GM23248 (cell line): ENCODE measurements around the gene GSC2.

Source experiments
- EZH2 ChIP-seq: fragments of 200-600 bp; sonication (generic); IDR thresholded peaks from 2 replicates; pipeline ENCODE4 v1.6.1; 2018; ENCODE audit warnings: antibody characterized with exemption, mild to moderate bottlenecking; ENCODE audit not compliant: insufficient read depth, poor library complexity, severe bottlenecking
- EZH2phosphoT487 ChIP-seq: fragments of 200-600 bp; sonication (generic); IDR thresholded peaks from 2 replicates; pipeline ENCODE4 v1.6.1; 2018; ENCODE audit warnings: antibody characterized with exemption, moderate library complexity, mild to moderate bottlenecking, low read depth; ENCODE audit not compliant: insufficient read depth

- TF ChIP-seq EZH2phosphoT487 (no peak), EZH2 (no peak)
These were observed 43.8 kb upstream of the GSC2 start for GRCh38 chr22:19193879-19194278.
